Measurements from ENCODE around the gene ZNF865. TPM values are rescaled to one million over a fixed set of nuclear protein-coding genes. Genes with fewer than 3 reads are reported as not detected.

The ZNF865 gene
- total and polyA plus RNA-seq, 10 of the 15 experiments (the other 5 are each of a cell fraction or from before 2014, with no cell fraction given), result 0.02 to 18.3 (median 0.90) TPM

- TF ChIP-seq ZBTB40 (IDR thresholded peaks at IDR 0.05; ENCODE audit: borderline replicate concordance) (no peak), RAD21 (IDR thresholded peaks at IDR 0.05; ENCODE audit: insufficient read depth, low read depth, low read length) (no peak), ZNF384 (IDR thresholded peaks at IDR 0.05; ENCODE audit: borderline replicate concordance, low read depth, low read length) (no peak)
Observed at GRCh38 chr19:55591555-55591954, 13.9 kb upstream of the ZNF865 start (continued).

- H3K36me3 ChIP-seq (ENCODE audit: control insufficient read depth in 2 of 2, insufficient read depth in 2 of 2, low read length in 1 of 2), result peaks cover 0 to 8% of the 10 kb centered on the region in 2 experiments; a peak in 1 of 4 replicates
- no peak for ATAC-seq
- no peaks in the 10 kb centered on the region for H4K20me1 ChIP-seq (ENCODE audit: control insufficient read depth, insufficient read depth)
- no peak overlapping the region for H3K4me2 ChIP-seq (ENCODE audit: control insufficient read depth, insufficient read depth)
- TF ChIP-seq NR2C2 (IDR thresholded peaks at IDR 0.05; ENCODE audit: borderline replicate concordance, control insufficient read depth, insufficient read length, low read depth), result no peak
- TF ChIP-seq POLR2A (IDR thresholded peaks at IDR 0.05; ENCODE audit: low read depth, low read length), result 0 out of 2 replicates have a peak, but pooled peaks have one; percentile 16
- H3K27me3 ChIP-seq (replicated peaks in 1 of 2; ENCODE audit: control insufficient read depth in 2 of 2, insufficient read depth in 2 of 2, low read length in 1 of 2), result no peaks in the 10 kb centered on the region
- SMC1A ChIA-PET (ENCODE audit: uncharacterized antibody, unreplicated experiment), result no interaction called here
- no peaks in the 10 kb centered on the region for H3K79me2 ChIP-seq (ENCODE audit: control insufficient read depth, insufficient read depth, low read length)
- WGBS (ENCODE audit: insufficient coverage, insufficient replicate concordance, low lambda C conversion rate, missing lambda C conversion rate), result 97% methylated on average over 43 of the region's 73 CpGs
- intact Hi-C loops (cut with micrococcal nuclease; ENCODE audit: unreplicated experiment) (no loop called here), in situ Hi-C loops (cut with MboI) (no loop called here)
- H3K4me3 ChIP-seq, result no peak overlapping the region
- H3K9ac ChIP-seq (ENCODE audit: control insufficient read depth, insufficient read depth, low read length), result no peak overlapping the region
- BruUV-seq (replicated peaks), result no TSS peak
- no peak for FAIRE-seq
- no peak for DNase-seq (ENCODE audit: low read depth, low spot score)
- RAD21 ChIA-PET (ENCODE audit: unreplicated experiment), result no interaction called here
- POLR2A ChIA-PET, result no interaction called here
- no peak overlapping the region for H3K27ac ChIP-seq (ENCODE audit: control insufficient read depth, insufficient read depth)
- H3K9me3 ChIP-seq (replicated peaks; ENCODE audit: control insufficient read depth, insufficient read depth, low read length), result peaks cover 2% of the 10 kb centered on the region; the same call in 2 of the 3 replicates
- CTCF ChIA-PET, result no interaction called here
- H3K4me1 ChIP-seq (ENCODE audit: control insufficient read depth, insufficient read depth, low read length), result no peaks in the 10 kb centered on the region
- H2AFZ ChIP-seq (ENCODE audit: control insufficient read depth, low read depth, low read length), result no peak overlapping the region
Observed at GRCh38 chr19:55592391-55593090, 12.9 kb upstream of the ZNF865 start.
